MM.1S (cell line): Measurements from ENCODE around the gene TNIK.

Experiments
- EZH2 ChIP-seq: fragments of 300-600 bp; sonication (generic); optimal IDR thresholded peaks from 2 replicates; pipeline ENCODE3; 2017; ENCODE audit warnings: low read depth, mild to moderate bottlenecking, antibody characterized with exemption, low read length, mixed read lengths
- EZH2phosphoT487 ChIP-seq: fragments of 300-600 bp; sonication (generic); IDR thresholded peaks from 2 replicates; pipeline ENCODE4 v1.6.1; 2018; ENCODE audit warnings: antibody characterized with exemption, low read length
- TF ChIP-seq, protein P1 (sequence below): fragments of 300-600 bp; sonication (generic); IDR thresholded peaks from 2 replicates; pipeline ENCODE4 v1.5.1; 2016; ENCODE audit warnings: antibody characterized with exemption, low read length, mixed read lengths

GRCh38 chr3:171095063-171095462, 365.1 kb downstream of the TNIK start:
- TF ChIP-seq, protein P1, sequence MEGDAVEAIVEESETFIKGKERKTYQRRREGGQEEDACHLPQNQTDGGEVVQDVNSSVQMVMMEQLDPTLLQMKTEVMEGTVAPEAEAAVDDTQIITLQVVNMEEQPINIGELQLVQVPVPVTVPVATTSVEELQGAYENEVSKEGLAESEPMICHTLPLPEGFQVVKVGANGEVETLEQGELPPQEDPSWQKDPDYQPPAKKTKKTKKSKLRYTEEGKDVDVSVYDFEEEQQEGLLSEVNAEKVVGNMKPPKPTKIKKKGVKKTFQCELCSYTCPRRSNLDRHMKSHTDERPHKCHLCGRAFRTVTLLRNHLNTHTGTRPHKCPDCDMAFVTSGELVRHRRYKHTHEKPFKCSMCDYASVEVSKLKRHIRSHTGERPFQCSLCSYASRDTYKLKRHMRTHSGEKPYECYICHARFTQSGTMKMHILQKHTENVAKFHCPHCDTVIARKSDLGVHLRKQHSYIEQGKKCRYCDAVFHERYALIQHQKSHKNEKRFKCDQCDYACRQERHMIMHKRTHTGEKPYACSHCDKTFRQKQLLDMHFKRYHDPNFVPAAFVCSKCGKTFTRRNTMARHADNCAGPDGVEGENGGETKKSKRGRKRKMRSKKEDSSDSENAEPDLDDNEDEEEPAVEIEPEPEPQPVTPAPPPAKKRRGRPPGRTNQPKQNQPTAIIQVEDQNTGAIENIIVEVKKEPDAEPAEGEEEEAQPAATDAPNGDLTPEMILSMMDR: no peak
- TF ChIP-seq EZH2: no peak
- TF ChIP-seq EZH2phosphoT487: no peak
